Posterior vena cava (tissue), 2 donors: ENCODE measurements around the gene GABRG3. TPM values are rescaled to one million over a fixed set of nuclear protein-coding genes. Genes with fewer than 3 reads are reported as not detected.
"Not testable (repeated sequence)": the region's sequence is repeated elsewhere in the genome, so short reads cannot be mapped to it uniquely, and the experiment has no call there.

Source experiments
- DNase-seq: peaks from one replicate; pipeline ENCODE4 v3.0.0-alpha.2; 2020; ENCODE audit warnings: low spot score
- intact Hi-C, 2 donors: fragments of 100-400 bp; cut with DNase I; formaldehyde crosslinking; loops; one replicate each; pipeline versions ENCODE4 v1.14.1 to v1.14.2; 2022 to 2023
- total RNA-seq, 2 donors: library from RNA; stranded (reverse); fragmentation: NEBNext Ultra II Directional; extraction: Animal tissue kit (Norgen Biotek cat#: 25700); gene quantifications; one replicate each; pipeline ENCODE4 v1.2.1, GENCODE V29; 2021
- donor health status: DM: yes; HTN: yes; CAD: no.
- donor health status: DM: yes; HTN: yes; CAD: no.

The GABRG3 gene
- total RNA-seq, 2 donors from 2014 or later: not detected

DNA sequence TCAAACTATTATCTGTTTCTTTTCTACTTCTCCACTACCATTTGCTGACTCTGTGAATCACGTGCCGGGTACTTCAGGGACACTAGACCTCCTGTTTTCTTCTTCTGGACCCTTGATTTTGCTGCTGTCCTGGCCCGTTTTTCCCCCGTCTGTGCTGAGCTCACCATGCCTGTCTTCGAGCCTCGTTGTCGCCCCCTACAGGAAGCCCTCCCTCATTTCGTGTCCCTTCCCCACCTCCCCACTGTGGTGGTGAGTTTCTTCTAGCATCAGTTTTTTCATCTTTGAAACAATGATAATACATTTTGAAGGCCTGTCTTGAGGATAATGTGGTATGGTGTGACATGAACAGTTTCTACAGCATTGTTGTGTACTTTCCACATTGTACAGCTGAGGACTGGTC lies 12.8 kb downstream of the GABRG3 start:
- DNase-seq: no peak
- intact Hi-C loops: no loop called here

DNA sequence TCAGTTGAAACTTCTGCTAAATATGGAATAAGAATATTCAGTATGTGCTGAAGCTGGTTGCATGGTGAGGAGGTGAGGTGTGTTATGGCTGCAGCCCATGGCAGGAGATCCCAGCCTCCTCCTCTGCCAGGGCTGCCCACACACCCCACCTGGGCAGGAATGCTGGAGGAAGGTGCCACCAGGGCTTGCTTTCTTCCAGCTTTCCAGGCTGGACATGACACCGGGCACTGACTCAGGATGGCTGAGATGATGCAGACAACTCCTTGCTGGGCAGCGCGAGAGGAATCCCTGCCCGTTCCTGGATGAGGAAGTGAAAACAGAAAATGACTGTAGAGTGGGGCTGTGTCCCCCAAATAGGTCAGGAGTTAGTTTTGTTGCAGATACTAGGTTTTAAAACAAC lies 14.1 kb downstream of the GABRG3 start:
- intact Hi-C loops: no loop called here
- no peak for DNase-seq

DNA sequence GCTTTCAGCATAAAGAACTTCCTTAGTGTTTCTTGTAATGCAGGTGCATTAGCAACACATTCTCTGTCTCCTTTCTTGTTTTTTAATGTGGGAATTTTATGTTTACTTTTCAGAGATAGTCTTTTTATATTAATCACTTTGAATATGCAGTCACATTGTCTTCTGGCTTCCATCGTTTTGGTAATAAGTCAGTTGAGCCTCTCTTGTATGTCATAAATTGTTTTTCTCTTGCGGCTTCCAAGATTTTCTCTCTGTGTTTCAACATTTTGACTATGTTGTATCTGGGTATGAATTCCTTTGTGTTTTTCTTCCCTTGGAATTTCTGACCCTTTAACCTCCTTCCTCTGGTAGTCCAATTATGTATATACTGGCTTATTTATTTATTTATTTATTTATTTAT lies 25.3 kb downstream of the GABRG3 start:
- no peak for DNase-seq
- intact Hi-C loops: no loop called here

DNA sequence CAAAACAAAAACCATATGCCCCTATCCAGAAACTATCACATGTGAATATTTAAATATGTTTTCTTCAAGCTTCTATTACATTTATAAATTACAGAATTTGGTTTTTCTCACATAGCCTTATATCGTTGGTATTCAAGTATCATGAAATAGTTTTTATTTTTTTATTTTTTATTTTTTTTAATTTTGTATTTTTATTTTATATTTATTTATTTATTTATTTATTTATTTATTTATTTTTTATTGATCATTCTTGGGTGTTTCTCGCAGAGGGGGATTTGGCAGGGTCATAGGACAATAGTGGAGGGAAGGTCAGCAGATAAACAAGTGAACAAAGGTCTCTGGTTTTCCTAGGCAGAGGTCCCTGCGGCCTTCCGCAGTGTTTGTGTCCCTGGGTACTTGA lies 32.0 kb downstream of the GABRG3 start:
- DNase-seq, intact Hi-C loops: not testable (repeated sequence)

- intact Hi-C loops, DNase-seq: not testable (repeated sequence)
Measured at GRCh38 chr15:27004226-27004625, 33.2 kb downstream of the GABRG3 start.

GRCh38 chr15:27017168-27017809 lies 46.3 kb downstream of the GABRG3 start:
- intact Hi-C loops: no loop called here

GRCh38 chr15:27019687-27020086 lies 48.7 kb downstream of the GABRG3 start:
- no peak for DNase-seq
- intact Hi-C loops: no loop called here

More at GRCh38 chr15:27017168-27017809, 46.3 kb downstream of the GABRG3 start:
- DNase-seq: no peak

DNA sequence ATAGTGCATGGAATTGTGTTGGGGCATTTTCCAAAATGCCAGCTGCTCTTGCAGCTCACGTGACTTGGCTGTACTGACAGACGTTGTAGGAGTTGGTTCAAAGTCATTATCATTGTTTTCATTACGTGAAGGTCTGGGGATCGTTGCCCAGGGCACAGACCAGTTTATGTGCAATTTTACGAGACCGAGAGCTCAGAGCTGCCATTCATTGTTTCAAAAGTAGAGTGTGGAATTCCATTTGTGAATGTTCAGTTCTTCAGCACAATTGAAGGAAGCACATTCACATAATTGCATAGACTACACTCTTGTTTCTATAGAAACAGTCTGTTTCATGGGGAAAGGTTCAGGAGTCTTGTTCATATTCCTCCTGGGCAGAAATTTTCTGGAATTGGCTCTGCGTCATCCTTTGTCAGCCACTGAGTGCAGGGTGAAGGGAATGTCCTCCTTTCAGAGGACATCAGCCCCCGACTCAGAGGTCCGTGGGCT lies 54.5 kb downstream of the GABRG3 start:
- no peak for DNase-seq
- intact Hi-C loops: no loop called here

- DNase-seq: no peak
- intact Hi-C loops: no loop called here
Measured at GRCh38 chr15:27027229-27027628, 56.2 kb downstream of the GABRG3 start.

- intact Hi-C loops: no loop called here
- no peak for DNase-seq
Measured at GRCh38 chr15:27028858-27029477, 58.0 kb downstream of the GABRG3 start.

DNA sequence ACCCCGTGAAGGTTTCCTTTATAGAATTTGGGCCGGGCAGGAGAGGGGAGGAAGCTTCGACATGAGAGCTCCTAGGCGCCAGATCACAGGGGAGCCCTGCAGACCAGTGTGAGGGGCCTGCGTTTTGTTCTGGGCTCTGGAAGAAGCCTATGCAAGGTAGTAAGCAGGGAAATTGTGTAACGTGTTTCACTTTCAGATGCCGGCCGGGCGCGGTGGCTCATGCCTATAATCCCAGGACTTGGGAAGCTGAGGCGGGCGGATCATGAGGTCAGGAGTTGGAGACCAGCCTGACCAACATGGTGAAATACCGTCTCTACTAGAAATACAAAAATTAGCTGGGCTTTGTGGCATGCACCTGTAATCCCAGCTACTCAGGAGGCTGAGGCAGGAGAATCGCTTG lies 65.2 kb downstream of the GABRG3 start:
- intact Hi-C loops: no loop called here
- no peak for DNase-seq

GRCh38 chr15:27037501-27037900 lies 66.5 kb downstream of the GABRG3 start:
- intact Hi-C loops: no loop called here
- no peak for DNase-seq

- intact Hi-C loops: no loop called here
- no peak for DNase-seq
Measured at GRCh38 chr15:27039152-27039551, 68.2 kb downstream of the GABRG3 start.

- no peak for DNase-seq
- intact Hi-C loops: no loop called here
Measured at GRCh38 chr15:27042230-27042629, 71.2 kb downstream of the GABRG3 start.

- intact Hi-C loops: no loop called here
- no peak for DNase-seq
Measured at GRCh38 chr15:27042646-27043045, 71.7 kb downstream of the GABRG3 start.

DNA sequence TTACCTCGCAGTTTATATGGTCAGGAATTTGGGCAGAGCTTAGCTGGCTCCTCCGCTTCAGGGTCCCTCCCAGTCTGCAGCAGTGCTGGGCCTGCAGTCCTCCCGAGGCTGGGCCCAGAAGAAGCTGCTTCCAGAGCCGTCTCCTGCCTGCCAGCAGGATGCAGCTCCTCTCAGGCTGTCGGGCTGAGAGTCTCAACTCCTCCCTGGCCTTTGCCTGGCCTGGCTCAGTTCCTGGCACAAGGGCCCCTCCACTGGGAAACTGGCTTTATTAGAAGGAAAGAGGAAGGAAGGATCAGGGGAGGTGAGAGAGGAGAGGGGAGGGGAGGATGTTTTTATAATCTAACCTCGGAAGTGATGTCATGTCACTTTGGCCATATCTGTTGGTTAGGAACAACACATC lies 72.8 kb downstream of the GABRG3 start:
- DNase-seq: no peak
- intact Hi-C loops: no loop called here

- intact Hi-C loops: no loop called here
Measured at GRCh38 chr15:27045796-27046195, 74.8 kb downstream of the GABRG3 start.

DNA sequence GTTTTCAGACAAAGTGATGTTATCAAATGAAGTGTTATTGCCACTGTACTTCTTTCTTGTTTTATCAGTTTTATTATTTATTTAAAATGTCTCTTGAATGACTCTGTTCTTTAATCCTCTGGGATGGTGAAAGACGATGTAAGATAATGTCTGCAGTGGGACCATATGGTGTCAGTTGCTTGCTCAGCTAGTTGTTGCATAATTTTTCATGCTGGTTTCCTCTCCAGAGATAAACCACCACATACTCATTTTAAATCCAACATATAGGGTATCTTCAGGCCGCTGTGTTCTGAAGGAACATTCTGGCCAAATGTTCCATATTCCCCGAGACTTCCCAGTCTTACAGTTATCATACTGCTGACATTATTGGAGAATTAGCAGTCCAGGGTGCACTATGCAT lies 75.9 kb downstream of the GABRG3 start:
- no peak for DNase-seq
- intact Hi-C loops: no loop called here

More at GRCh38 chr15:27045796-27046195, 74.8 kb downstream of the GABRG3 start:
- no peak for DNase-seq

DNA sequence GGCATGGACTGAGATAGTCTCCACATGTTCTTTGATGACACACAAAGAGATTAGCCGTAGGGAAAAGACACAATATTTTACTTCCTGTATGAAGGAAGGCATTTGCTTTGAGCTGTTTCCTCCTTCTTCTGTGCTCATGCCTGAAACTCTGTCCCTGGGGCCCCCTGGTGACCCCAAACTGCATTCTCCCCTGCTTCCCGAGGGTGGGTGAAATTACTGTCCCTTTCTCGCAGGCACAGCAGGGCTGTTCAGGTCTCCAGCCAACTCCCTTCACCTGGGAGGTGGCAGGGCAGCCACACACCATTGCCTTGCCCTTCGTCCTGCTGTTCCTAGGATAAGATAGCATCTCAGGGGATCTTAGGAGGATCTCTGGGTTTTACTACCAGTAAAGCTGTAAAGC lies 79.2 kb downstream of the GABRG3 start:
- intact Hi-C loops: no loop called here
- DNase-seq: no peak

DNA sequence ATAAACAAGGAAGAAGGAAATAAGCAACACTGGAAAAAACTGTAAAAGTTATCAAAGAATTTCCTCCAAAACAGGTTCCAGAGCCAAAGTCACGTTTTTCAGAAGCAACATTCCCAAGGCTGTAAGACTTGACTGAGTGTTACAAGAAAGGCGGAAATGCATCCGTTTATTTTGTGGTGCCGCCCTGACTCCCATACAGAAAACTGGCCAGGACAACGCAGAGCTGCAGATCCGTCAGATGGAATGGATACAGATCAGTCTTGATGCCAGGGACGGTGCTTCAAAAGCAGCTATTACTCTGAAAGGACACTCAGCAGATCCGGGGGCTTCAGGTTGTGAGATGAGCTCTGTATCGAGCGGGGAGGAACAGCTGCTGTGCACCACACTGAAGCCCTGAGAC lies 83.4 kb downstream of the GABRG3 start:
- intact Hi-C loops: no loop called here
- DNase-seq: no peak
